ENCODE measurements around the gene IFTAP.
"Not testable (repeated sequence)": the region's sequence is repeated elsewhere in the genome, so short reads cannot be mapped to it uniquely, and the experiment has no call there.

Gene IFTAP

GRCh38 chr11:36661359-36661758 is 67.1 kb downstream of the IFTAP start:
- not testable (repeated sequence) for DNase-seq

- DNase-seq: no peak
Measured at GRCh38 chr11:36672815-36673450, 78.6 kb downstream of the IFTAP start.

GRCh38 chr11:36679547-36679946 is 85.2 kb downstream of the IFTAP start:
- not testable (repeated sequence) for DNase-seq

GRCh38 chr11:36683818-36684217 is 89.5 kb downstream of the IFTAP start:
- no peak for DNase-seq

GRCh38 chr11:36684840-36685801 is 90.8 kb downstream of the IFTAP start:
- DNase-seq: peak; percentile 35

- DNase-seq: no peak
Measured at GRCh38 chr11:36688132-36688531, 93.8 kb downstream of the IFTAP start.

- no peak for DNase-seq
Measured at GRCh38 chr11:36688571-36689291, 94.4 kb downstream of the IFTAP start.

GRCh38 chr11:36689442-36689841 is 95.1 kb downstream of the IFTAP start:
- DNase-seq: no peak

- DNase-seq: no peak
Measured at GRCh38 chr11:36692704-36693103, 98.4 kb downstream of the IFTAP start.

- DNase-seq: no peak
Measured at GRCh38 chr11:36693139-36693843, 99.0 kb downstream of the IFTAP start.

- DNase-seq: no peak
Measured at GRCh38 chr11:36695111-36695510, 100.8 kb downstream of the IFTAP start.

GRCh38 chr11:36695571-36695970 is 101.3 kb downstream of the IFTAP start:
- DNase-seq: no peak

- no peak for DNase-seq
Measured at GRCh38 chr11:36696550-36696949, 102.2 kb downstream of the IFTAP start.

GRCh38 chr11:36699271-36699670 is 105.0 kb downstream of the IFTAP start:
- no peak for DNase-seq

- no peak for DNase-seq
Measured at GRCh38 chr11:36700246-36700645, 105.9 kb downstream of the IFTAP start.

GRCh38 chr11:36702330-36703054 is 108.2 kb downstream of the IFTAP start:
- no peak for DNase-seq

GRCh38 chr11:36703055-36703404 is 108.7 kb downstream of the IFTAP start:
- no peak for DNase-seq
